ENCODE results near the gene NAPG.
A peak's percentile ranks its signal among the peaks of the same experiment; 100 is the strongest.
"Not testable (repeated sequence)": the region's sequence is repeated elsewhere in the genome, so short reads cannot be mapped to it uniquely, and the experiment has no call there.

NAPG gene

GRCh38 chr18:10525697-10526560, at the start of gene NAPG:
Gene NAPG, plus strand, starts transcription at chr18:10526027. Its CDS starts 76 bp downstream, at chr18:10526103.
- DNase-seq = peak; percentile 92
- in situ Hi-C loops (cut with MboI; ENCODE audit: low pct_unique_long_range_greater_than_20kb, low sequenced_read_pairs) = no loop called here

- DNase-seq = no peak
- in situ Hi-C loops (cut with MboI; ENCODE audit: low pct_unique_long_range_greater_than_20kb, low sequenced_read_pairs) = no loop called here
Observed at GRCh38 chr18:10476338-10476791, 49.5 kb upstream of the NAPG start.

- in situ Hi-C loops (cut with MboI; ENCODE audit: low pct_unique_long_range_greater_than_20kb, low sequenced_read_pairs) = no loop called here
- no peak for DNase-seq
Observed at GRCh38 chr18:10477121-10477862, 48.5 kb upstream of the NAPG start.

- in situ Hi-C loops (cut with MboI; ENCODE audit: low pct_unique_long_range_greater_than_20kb, low sequenced_read_pairs) = no loop called here
- no peak for DNase-seq
Observed at GRCh38 chr18:10477863-10478260, 48.0 kb upstream of the NAPG start.

- no peak for DNase-seq
- in situ Hi-C loops (cut with MboI; ENCODE audit: low pct_unique_long_range_greater_than_20kb, low sequenced_read_pairs) = no loop called here
Observed at GRCh38 chr18:10481831-10482230, 44.0 kb upstream of the NAPG start.

GRCh38 chr18:10482363-10482984, 43.4 kb upstream of the NAPG start:
- DNase-seq = no peak
- in situ Hi-C loops (cut with MboI; ENCODE audit: low pct_unique_long_range_greater_than_20kb, low sequenced_read_pairs) = no loop called here

GRCh38 chr18:10482985-10483949, 42.6 kb upstream of the NAPG start:
- peak; percentile 25 for DNase-seq
- in situ Hi-C loops (cut with MboI; ENCODE audit: low pct_unique_long_range_greater_than_20kb, low sequenced_read_pairs) = no loop called here

GRCh38 chr18:10485475-10485874, 40.4 kb upstream of the NAPG start:
- no peak for DNase-seq
- in situ Hi-C loops (cut with MboI; ENCODE audit: low pct_unique_long_range_greater_than_20kb, low sequenced_read_pairs) = no loop called here

- DNase-seq = no peak
- in situ Hi-C loops (cut with MboI; ENCODE audit: low pct_unique_long_range_greater_than_20kb, low sequenced_read_pairs) = no loop called here
Observed at GRCh38 chr18:10486362-10486761, 39.5 kb upstream of the NAPG start.

- in situ Hi-C loops (cut with MboI; ENCODE audit: low pct_unique_long_range_greater_than_20kb, low sequenced_read_pairs) = no loop called here
Observed at GRCh38 chr18:10487154-10487553, 38.7 kb upstream of the NAPG start.

GRCh38 chr18:10488017-10488416, 37.8 kb upstream of the NAPG start:
- in situ Hi-C loops (cut with MboI; ENCODE audit: low pct_unique_long_range_greater_than_20kb, low sequenced_read_pairs) = no loop called here
- DNase-seq = no peak

More at GRCh38 chr18:10487154-10487553, 38.7 kb upstream of the NAPG start:
- DNase-seq = no peak

GRCh38 chr18:10490401-10491165, 35.2 kb upstream of the NAPG start:
- peak; percentile 62 for DNase-seq
- in situ Hi-C loops (cut with MboI; ENCODE audit: low pct_unique_long_range_greater_than_20kb, low sequenced_read_pairs) = no loop called here

- in situ Hi-C loops (cut with MboI; ENCODE audit: low pct_unique_long_range_greater_than_20kb, low sequenced_read_pairs) = no loop called here
- no peak for DNase-seq
Observed at GRCh38 chr18:10495936-10496335, 29.9 kb upstream of the NAPG start.

GRCh38 chr18:10497206-10497749, 28.5 kb upstream of the NAPG start:
- no peak for DNase-seq
- in situ Hi-C loops (cut with MboI; ENCODE audit: low pct_unique_long_range_greater_than_20kb, low sequenced_read_pairs) = no loop called here

- in situ Hi-C loops (cut with MboI; ENCODE audit: low pct_unique_long_range_greater_than_20kb, low sequenced_read_pairs) = no loop called here
- DNase-seq = peak; percentile 28
Observed at GRCh38 chr18:10499230-10499629, 26.6 kb upstream of the NAPG start.

GRCh38 chr18:10500038-10500437, 25.8 kb upstream of the NAPG start:
- DNase-seq = no peak
- in situ Hi-C loops (cut with MboI; ENCODE audit: low pct_unique_long_range_greater_than_20kb, low sequenced_read_pairs) = no loop called here

- in situ Hi-C loops (cut with MboI; ENCODE audit: low pct_unique_long_range_greater_than_20kb, low sequenced_read_pairs) = no loop called here
- no peak for DNase-seq
Observed at GRCh38 chr18:10504723-10505122, 21.1 kb upstream of the NAPG start.

GRCh38 chr18:10505892-10506291, 19.9 kb upstream of the NAPG start:
- DNase-seq; in situ Hi-C loops (cut with MboI; ENCODE audit: low pct_unique_long_range_greater_than_20kb, low sequenced_read_pairs): not testable (repeated sequence)

Measured in KBM-7 (cell line).